Parathyroid adenoma (tissue), 2 donors: ENCODE results near the gene ARHGEF28.

Experiments used
- H2AFZ ChIP-seq: fragments of 300-600 bp; sonication (generic); one replicate; pipeline ENCODE4 v1.7.0; 2017; ENCODE audit warnings: antibody characterized with exemption, mild to moderate bottlenecking
- H3K27ac ChIP-seq: fragments of 300-600 bp; sonication (generic); one replicate; pipeline ENCODE4 v1.7.0; 2017
- H3K27me3 ChIP-seq: fragments of 300-600 bp; sonication (generic); one replicate; pipeline ENCODE4 v1.7.0; 2017; ENCODE audit warnings: low read length; ENCODE audit not compliant: control insufficient read depth, insufficient read depth
- H3K36me3 ChIP-seq: fragments of 300-600 bp; sonication (generic); one replicate; pipeline ENCODE4 v1.7.0; 2017; ENCODE audit warnings: low read length; ENCODE audit not compliant: control insufficient read depth, insufficient read depth
- H3K4me1 ChIP-seq: fragments of 300-600 bp; sonication (generic); one replicate; pipeline ENCODE4 v1.7.0; 2017; ENCODE audit warnings: control low read depth
- H3K4me2 ChIP-seq: fragments of 300-600 bp; sonication (generic); one replicate; pipeline ENCODE4 v1.7.0; 2017; ENCODE audit warnings: low read length
- H3K4me3 ChIP-seq: fragments of 300-600 bp; sonication (generic); one replicate; pipeline ENCODE4 v1.7.0; 2017; ENCODE audit warnings: low read depth, low read length
- H3K79me2 ChIP-seq: fragments of 300-600 bp; sonication (generic); one replicate; pipeline ENCODE4 v1.7.0; 2017; ENCODE audit warnings: control low read depth
- H3K9ac ChIP-seq: fragments of 300-600 bp; sonication (generic); one replicate; pipeline ENCODE4 v1.7.0; 2017; ENCODE audit warnings: mild to moderate bottlenecking
- H3K9me3 ChIP-seq: fragments of 300-600 bp; sonication (generic); one replicate; pipeline ENCODE4 v1.7.0; 2017; ENCODE audit warnings: low read length; ENCODE audit not compliant: control insufficient read depth
- TF ChIP-seq, protein P1 (sequence below): fragments of 300-600 bp; sonication (generic); IDR thresholded peaks from one replicate; pipeline ENCODE4 v1.7.0; 2017; ENCODE audit warnings: antibody characterized with exemption, mild to moderate bottlenecking
- donor health status: primary hyperparathyroidism.

ARHGEF28 gene

DNA sequence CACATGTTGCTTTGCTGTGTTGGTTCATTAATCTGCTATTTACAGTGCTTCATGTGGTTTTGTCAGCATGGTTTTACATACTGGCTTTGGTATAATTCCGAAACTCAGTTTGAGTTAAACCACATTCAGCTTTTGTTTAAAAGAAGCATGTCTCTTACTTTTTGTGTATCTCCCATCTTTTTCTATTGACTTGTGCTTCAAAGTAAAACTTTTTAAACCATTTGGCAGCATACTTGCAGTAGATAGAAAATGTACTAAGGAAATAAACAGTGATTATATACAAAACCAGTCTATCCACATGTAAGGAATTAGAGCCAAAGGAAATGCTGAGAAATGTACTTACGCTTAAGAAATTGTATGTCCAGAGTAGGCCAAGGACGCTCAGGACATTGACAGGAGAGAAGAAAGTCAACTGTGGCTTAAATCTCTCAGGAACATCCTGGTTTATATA is 286.9 kb downstream of the ARHGEF28 start:
- no peak overlapping the region for H3K4me3 ChIP-seq
- H3K4me2 ChIP-seq: no peak overlapping the region
- H3K27ac ChIP-seq: no peak overlapping the region
- TF ChIP-seq, protein P1, sequence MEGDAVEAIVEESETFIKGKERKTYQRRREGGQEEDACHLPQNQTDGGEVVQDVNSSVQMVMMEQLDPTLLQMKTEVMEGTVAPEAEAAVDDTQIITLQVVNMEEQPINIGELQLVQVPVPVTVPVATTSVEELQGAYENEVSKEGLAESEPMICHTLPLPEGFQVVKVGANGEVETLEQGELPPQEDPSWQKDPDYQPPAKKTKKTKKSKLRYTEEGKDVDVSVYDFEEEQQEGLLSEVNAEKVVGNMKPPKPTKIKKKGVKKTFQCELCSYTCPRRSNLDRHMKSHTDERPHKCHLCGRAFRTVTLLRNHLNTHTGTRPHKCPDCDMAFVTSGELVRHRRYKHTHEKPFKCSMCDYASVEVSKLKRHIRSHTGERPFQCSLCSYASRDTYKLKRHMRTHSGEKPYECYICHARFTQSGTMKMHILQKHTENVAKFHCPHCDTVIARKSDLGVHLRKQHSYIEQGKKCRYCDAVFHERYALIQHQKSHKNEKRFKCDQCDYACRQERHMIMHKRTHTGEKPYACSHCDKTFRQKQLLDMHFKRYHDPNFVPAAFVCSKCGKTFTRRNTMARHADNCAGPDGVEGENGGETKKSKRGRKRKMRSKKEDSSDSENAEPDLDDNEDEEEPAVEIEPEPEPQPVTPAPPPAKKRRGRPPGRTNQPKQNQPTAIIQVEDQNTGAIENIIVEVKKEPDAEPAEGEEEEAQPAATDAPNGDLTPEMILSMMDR: no peak
- no peak overlapping the region for H3K9ac ChIP-seq
- no peaks in the 10 kb centered on the region for H3K27me3 ChIP-seq
- no peaks in the 10 kb centered on the region for H3K9me3 ChIP-seq
- H2AFZ ChIP-seq: no peak overlapping the region
- H3K4me1 ChIP-seq: no peaks in the 10 kb centered on the region
- no peaks in the 10 kb centered on the region for H3K79me2 ChIP-seq
- H3K36me3 ChIP-seq: no peaks in the 10 kb centered on the region

DNA sequence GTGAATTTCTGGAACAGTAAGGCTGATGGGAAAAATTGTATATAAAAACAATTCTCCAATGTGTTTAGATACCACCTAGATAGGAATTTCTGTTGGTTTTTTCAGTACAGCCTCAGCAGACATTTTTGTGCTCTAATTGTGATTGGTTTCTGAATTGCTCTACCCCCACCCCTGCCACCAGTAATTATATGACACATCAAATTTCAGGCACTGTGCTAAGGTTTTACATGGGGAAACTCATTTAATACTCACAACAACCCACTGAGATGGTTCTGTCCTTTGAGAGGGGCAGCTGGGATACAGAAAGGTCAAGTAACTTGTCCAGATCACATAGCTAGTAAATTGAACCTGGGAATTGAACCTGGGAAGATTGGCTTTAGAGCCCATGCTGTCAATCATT is 288.0 kb downstream of the ARHGEF28 start:
- Histone ChIP-seq H3K4me2 (no peak overlapping the region), H3K4me3 (no peak overlapping the region), H2AFZ (no peak overlapping the region), H3K4me1 (no peaks in the 10 kb centered on the region), H3K9ac (no peak overlapping the region), H3K79me2 (no peaks in the 10 kb centered on the region), H3K36me3 (no peaks in the 10 kb centered on the region), H3K27me3 (no peaks in the 10 kb centered on the region), H3K9me3 (no peaks in the 10 kb centered on the region), H3K27ac (no peak overlapping the region)
- TF ChIP-seq, protein P1: no peak

GRCh38 chr5:73915345-73915744 is 289.3 kb downstream of the ARHGEF28 start:
- H3K4me1 ChIP-seq: no peaks in the 10 kb centered on the region
- no peaks in the 10 kb centered on the region for H3K79me2 ChIP-seq
- no peaks in the 10 kb centered on the region for H3K36me3 ChIP-seq
- H3K27me3 ChIP-seq: no peaks in the 10 kb centered on the region
- H3K27ac ChIP-seq: no peak overlapping the region
- H3K9me3 ChIP-seq: no peaks in the 10 kb centered on the region
- H3K4me2 ChIP-seq: no peak overlapping the region
- TF ChIP-seq, protein P1: no peak
- H3K9ac ChIP-seq: no peak overlapping the region
- no peak overlapping the region for H2AFZ ChIP-seq
- H3K4me3 ChIP-seq: no peak overlapping the region

GRCh38 chr5:73917433-73917832 is 291.4 kb downstream of the ARHGEF28 start:
- no peaks in the 10 kb centered on the region for H3K4me1 ChIP-seq
- H3K27ac ChIP-seq: no peak overlapping the region
- H3K9me3 ChIP-seq: no peaks in the 10 kb centered on the region
- H3K79me2 ChIP-seq: no peaks in the 10 kb centered on the region
- H3K27me3 ChIP-seq: no peaks in the 10 kb centered on the region
- H3K9ac ChIP-seq: no peak overlapping the region
- H3K36me3 ChIP-seq: no peaks in the 10 kb centered on the region
- H3K4me2 ChIP-seq: no peak overlapping the region
- TF ChIP-seq, protein P1: no peak
- no peak overlapping the region for H3K4me3 ChIP-seq
- H2AFZ ChIP-seq: no peak overlapping the region

DNA sequence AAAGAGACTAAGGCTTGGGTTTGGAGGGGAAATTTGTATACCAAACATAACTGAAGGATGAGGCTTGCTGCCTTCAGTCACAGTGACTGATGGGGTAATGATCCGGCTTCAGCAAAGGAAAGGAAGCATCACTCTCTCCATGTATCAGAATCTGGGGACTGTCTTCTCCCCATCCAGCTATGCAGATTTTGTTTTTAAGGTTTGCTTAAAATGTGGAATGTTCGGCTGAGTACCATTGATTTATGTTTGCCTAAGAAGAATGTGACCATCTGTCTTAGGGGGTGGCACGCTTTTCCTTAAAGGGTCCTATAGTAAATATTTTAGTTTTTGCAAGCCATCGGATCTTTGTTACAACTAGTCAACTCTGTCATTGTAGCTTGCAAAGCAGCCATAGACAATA is 291.9 kb downstream of the ARHGEF28 start:
- H3K36me3 ChIP-seq: no peaks in the 10 kb centered on the region
- H3K4me2 ChIP-seq: no peak overlapping the region
- TF ChIP-seq, protein P1: no peak
- H3K9ac ChIP-seq: no peak overlapping the region
- H3K79me2 ChIP-seq: no peaks in the 10 kb centered on the region
- H3K9me3 ChIP-seq: no peaks in the 10 kb centered on the region
- H3K27ac ChIP-seq: no peak overlapping the region
- H3K27me3 ChIP-seq: no peaks in the 10 kb centered on the region
- no peaks in the 10 kb centered on the region for H3K4me1 ChIP-seq
- H3K4me3 ChIP-seq: no peak overlapping the region
- no peak overlapping the region for H2AFZ ChIP-seq
